Neuronal stem cell (in vitro differentiated cells): ENCODE measurements around the gene RRM1.
A peak's percentile ranks its signal among the peaks of the same experiment; 100 is the strongest.

ENCODE experiments used
- DNase-seq: peaks from one replicate; pipeline ENCODE4 v3.0.0-alpha.2; 2013; ENCODE audit warnings: low spot score
- H2AFZ ChIP-seq: one replicate; pipeline ENCODE4 v1.6.1; 2013; ENCODE audit warnings: mild to moderate bottlenecking, low read length, inconsistent platforms
- H2AK5ac ChIP-seq: 2 replicates; pipeline ENCODE4 v1.6.1; 2013; ENCODE audit warnings: low read depth, mild to moderate bottlenecking, inconsistent platforms, low read length, moderate library complexity, mixed read lengths
- H2BK120ac ChIP-seq: 2 replicates; pipeline ENCODE4 v1.6.1; 2013; ENCODE audit warnings: low read depth, mild to moderate bottlenecking, inconsistent platforms, low read length, moderate library complexity, mixed read lengths
- H2BK12ac ChIP-seq: one replicate; pipeline ENCODE4 v1.6.1; 2013; ENCODE audit warnings: low read length, inconsistent platforms
- H2BK15ac ChIP-seq: 2 replicates; pipeline ENCODE4 v1.6.1; 2013; ENCODE audit warnings: mild to moderate bottlenecking, low read length, inconsistent platforms, mixed read lengths
- H2BK5ac ChIP-seq: one replicate; pipeline ENCODE4 v1.6.1; 2013; ENCODE audit warnings: inconsistent platforms, mild to moderate bottlenecking, low read length, moderate library complexity
- H3K14ac ChIP-seq: one replicate; pipeline ENCODE4 v1.6.1; 2013; ENCODE audit warnings: low read length, inconsistent platforms
- H3K18ac ChIP-seq: 2 replicates; pipeline ENCODE4 v1.6.1; 2013; ENCODE audit warnings: low read length, inconsistent platforms
- H3K23ac ChIP-seq: 2 replicates; pipeline ENCODE4 v1.6.1; 2013; ENCODE audit warnings: low read depth, mild to moderate bottlenecking, mixed read lengths, low read length, inconsistent platforms; ENCODE audit not compliant: poor library complexity
- H3K27ac ChIP-seq: replicated peaks from 3 replicates; pipeline ENCODE4 v1.5.1; 2013; ENCODE audit warnings: low read length, inconsistent platforms
- H3K27me3 ChIP-seq, 3 experiments: 2 replicates each; pipeline ENCODE4 v1.6.1; 2013; ENCODE audit warnings: low read length in 3 of 3, mild to moderate bottlenecking in 2 of 3, inconsistent platforms in 1 of 3, low read depth in 1 of 3, mixed read lengths in 1 of 3, moderate library complexity in 1 of 3; ENCODE audit not compliant: control insufficient read depth in 3 of 3, insufficient read depth in 3 of 3
- H3K36me3 ChIP-seq, 2 donors: replicated peaks in 1 of 2; 2 replicates each; pipeline ENCODE4 v1.6.1; 2013; ENCODE audit warnings: low read length in 2 of 2; ENCODE audit not compliant: control insufficient read depth in 2 of 2, insufficient read depth in 2 of 2
- H3K4ac ChIP-seq: 2 replicates; pipeline ENCODE4 v1.6.1; 2013; ENCODE audit warnings: inconsistent platforms, mild to moderate bottlenecking, low read length, moderate library complexity
- H3K4me1 ChIP-seq, 2 donors: 1 replicate in 1 of 2; 2 replicates in 1 of 2; pipeline ENCODE4 v1.6.1; 2013; ENCODE audit warnings: low read length in 2 of 2, low read depth in 1 of 2; ENCODE audit not compliant: control insufficient read depth in 2 of 2, insufficient read depth in 1 of 2
- H3K4me2 ChIP-seq: one replicate; pipeline ENCODE4 v1.6.1; 2013; ENCODE audit warnings: mild to moderate bottlenecking, low read length, inconsistent platforms; ENCODE audit not compliant: insufficient read depth, poor library complexity, severe bottlenecking
- H3K4me3 ChIP-seq, 2 donors: 2 replicates each; pipeline ENCODE4 v1.5.1; 2013; ENCODE audit warnings: low read length in 2 of 2, mild to moderate bottlenecking in 2 of 2, inconsistent platforms in 1 of 2, moderate library complexity in 1 of 2
- H3K79me1 ChIP-seq: one replicate; pipeline ENCODE4 v1.6.1; 2013; ENCODE audit warnings: low read depth, mild to moderate bottlenecking, inconsistent platforms, low read length, moderate library complexity
- H3K9ac ChIP-seq: one replicate; pipeline ENCODE4 v1.6.1; 2013; ENCODE audit warnings: mild to moderate bottlenecking, low read depth, low read length, inconsistent platforms; ENCODE audit not compliant: poor library complexity
- H3K9me3 ChIP-seq, 2 donors: replicated peaks in 1 of 2; 2 replicates each; pipeline versions ENCODE3 to v1.6.1; 2013; ENCODE audit warnings: low read length in 2 of 2, mild to moderate bottlenecking in 2 of 2, inconsistent platforms in 1 of 2, low read depth in 1 of 2, mixed read lengths in 1 of 2, moderate library complexity in 1 of 2; ENCODE audit not compliant: control insufficient read depth in 2 of 2, insufficient read depth in 1 of 2
- H4K8ac ChIP-seq: one replicate; pipeline ENCODE4 v1.6.1; 2013; ENCODE audit warnings: low read depth, mild to moderate bottlenecking, inconsistent platforms, low read length, moderate library complexity
- H4K91ac ChIP-seq: one replicate; pipeline ENCODE4 v1.6.1; 2013; ENCODE audit warnings: low read length, low read depth, mild to moderate bottlenecking, inconsistent platforms; ENCODE audit not compliant: poor library complexity
- WGBS, 2 donors: extraction: QIAGEN DNeasy Blood & Tissue Kit; methylation state at CpG; one replicate each; pipeline ENCODE4 v1.1.7; 2013; ENCODE audit warnings: missing lambda C conversion rate in 2 of 2, mixed read lengths in 1 of 2; ENCODE audit not compliant: insufficient read length in 2 of 2, insufficient replicate concordance in 1 of 2; ENCODE audit errors: extremely low coverage in 2 of 2; 5-methylcytosine and 5-hydroxymethylcytosine counted together

RRM1 gene

DNA sequence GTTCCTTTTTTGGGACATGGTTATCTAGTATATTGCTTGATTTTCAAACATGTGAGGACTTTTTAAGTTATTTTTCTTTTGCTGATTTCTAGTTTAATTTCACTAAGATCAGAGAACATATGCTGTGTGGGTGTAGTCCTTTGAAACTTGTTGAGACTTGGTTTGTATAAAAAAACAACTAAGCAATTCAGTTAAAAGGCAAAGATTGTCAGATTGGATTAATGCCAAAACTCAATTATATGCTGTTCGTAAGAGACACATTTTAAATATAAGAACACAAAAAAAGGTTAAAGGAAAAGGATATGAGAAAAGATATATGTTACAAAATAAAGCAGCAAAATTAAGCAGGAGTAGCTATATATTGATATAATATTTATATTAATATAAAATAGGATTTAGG, 17.8 kb upstream of the RRM1 start:
- Histone ChIP-seq H2AK5ac (no peak overlapping the region), H3K27ac (no peak overlapping the region), H3K36me3 (no peaks in the 10 kb centered on the region), H2BK12ac (no peak overlapping the region), H3K9me3 (no peaks in the 10 kb centered on the region), H3K79me1 (no peaks in the 10 kb centered on the region), H2AFZ (no peak overlapping the region), H3K23ac (no peak overlapping the region), H3K9ac (no peak overlapping the region), H3K4me3 (no peak overlapping the region), H4K91ac (no peak overlapping the region), H3K27me3 (no peaks in the 10 kb centered on the region), H2BK120ac (no peak overlapping the region), H3K4ac (no peak overlapping the region), H4K8ac (no peak overlapping the region), H2BK15ac (no peak overlapping the region), H3K14ac (no peak overlapping the region), H3K18ac (no peak overlapping the region), H3K4me2 (no peak overlapping the region), H3K4me1 (peaks cover 0 to 5% of the 10 kb centered on the region in 2 donors), H2BK5ac (no peak overlapping the region)
- no CpG with 5 or more reads among the region's 1 CpG for WGBS, 2 donors
- no peak for DNase-seq

DNA sequence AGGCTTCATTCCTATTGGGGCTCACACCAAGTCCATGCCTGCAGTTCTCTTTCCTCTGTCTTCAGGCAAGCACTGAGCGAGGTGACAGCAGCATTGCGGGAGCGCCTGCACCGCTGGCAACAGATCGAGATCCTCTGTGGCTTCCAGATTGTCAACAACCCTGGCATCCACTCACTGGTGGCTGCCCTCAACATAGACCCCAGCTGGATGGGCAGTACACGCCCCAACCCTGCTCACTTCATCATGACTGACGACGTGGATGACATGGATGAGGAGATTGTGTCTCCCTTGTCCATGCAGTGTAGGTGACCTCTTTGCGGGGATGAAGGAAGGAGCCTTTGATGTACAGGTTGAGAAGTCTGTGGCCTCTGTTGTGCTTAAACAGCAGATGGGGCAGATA, 11.4 kb upstream of the RRM1 start:
- H4K8ac ChIP-seq, result no peak overlapping the region
- no peaks in the 10 kb centered on the region for H3K27me3 ChIP-seq
- H3K4me1 ChIP-seq, result peaks cover 0 to 7% of the 10 kb centered on the region in 2 donors
- peak overlapping the region; percentile 44 for H3K18ac ChIP-seq
- no peak overlapping the region for H3K4me3 ChIP-seq
- no peaks in the 10 kb centered on the region for H3K9me3 ChIP-seq
- H3K23ac ChIP-seq, result peak overlapping the region; percentile 44
- H2AK5ac ChIP-seq, result no peak overlapping the region
- no peak overlapping the region for H3K14ac ChIP-seq
- H2BK12ac ChIP-seq, result peak overlapping the region; percentile 65
- no peak for DNase-seq
- no peak overlapping the region for H3K4me2 ChIP-seq
- H4K91ac ChIP-seq, result no peak overlapping the region
- H2BK5ac ChIP-seq, result no peak overlapping the region
- H3K27ac ChIP-seq, result no peak overlapping the region
- H3K79me1 ChIP-seq, result no peaks in the 10 kb centered on the region
- peak overlapping the region; percentile 82 for H2BK120ac ChIP-seq
- H3K4ac ChIP-seq, result no peak overlapping the region
- H3K36me3 ChIP-seq, result peaks cover 4 to 18% of the 10 kb centered on the region in 2 donors
- no CpG with 5 or more reads among the region's 9 CpGs for WGBS, 2 donors
- no peak overlapping the region for H2BK15ac ChIP-seq
- no peak overlapping the region for H3K9ac ChIP-seq
- H2AFZ ChIP-seq, result no peak overlapping the region

DNA sequence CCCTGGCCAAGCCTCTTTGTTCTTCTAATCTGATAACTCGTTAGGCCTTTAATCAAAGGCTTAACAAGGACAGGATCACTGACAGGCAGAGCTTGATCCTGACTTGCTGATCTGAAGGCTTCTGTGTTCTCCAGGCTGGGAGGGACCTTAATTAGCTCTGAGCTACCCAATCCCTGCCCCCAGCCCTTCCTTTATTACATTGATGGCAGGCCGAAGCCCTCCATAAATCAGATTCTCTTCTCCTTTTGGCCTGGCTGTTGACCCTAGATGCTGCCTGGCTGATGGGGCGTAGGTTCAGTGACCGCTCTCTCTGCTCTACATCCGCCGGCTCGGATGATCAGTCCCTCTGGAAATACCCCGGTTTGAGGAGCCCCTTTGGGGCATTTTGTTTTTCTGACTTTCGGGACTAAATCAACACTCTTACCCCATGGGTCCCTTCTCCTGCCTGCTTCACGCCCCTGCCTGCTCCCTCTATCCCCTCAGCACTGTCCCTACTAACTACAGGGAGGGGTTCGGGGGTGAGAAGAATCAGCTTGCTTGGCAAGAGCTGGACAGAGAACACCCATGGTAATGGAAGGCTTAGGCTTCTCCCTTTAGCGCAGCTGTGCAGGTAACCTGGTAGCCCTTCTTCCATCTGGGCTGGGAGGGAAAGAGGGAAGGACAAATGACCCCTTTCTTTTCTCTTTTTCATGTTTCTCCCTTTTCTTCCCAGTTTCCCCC, 10.0 kb upstream of the RRM1 start:
- Histone ChIP-seq H2BK12ac (peak overlapping the region; percentile 14), H2AK5ac (no peak overlapping the region), H3K36me3 (peaks cover 4 to 18% of the 10 kb centered on the region in 2 donors), H3K27me3 (no peaks in the 10 kb centered on the region), H3K23ac (no peak overlapping the region), H4K91ac (no peak overlapping the region), H3K4ac (no peak overlapping the region), H3K4me3 (no peak overlapping the region), H2BK120ac (no peak overlapping the region), H3K14ac (peak overlapping the region; percentile 85), H3K27ac (peak overlapping the region; percentile 59), H4K8ac (no peak overlapping the region), H2BK15ac (no peak overlapping the region), H2BK5ac (no peak overlapping the region), H3K4me1 (peaks cover 0 to 7% of the 10 kb centered on the region in 2 donors), H3K9ac (peak overlapping the region; percentile 5), H3K18ac (no peak overlapping the region), H3K9me3 (no peaks in the 10 kb centered on the region), H3K79me1 (no peaks in the 10 kb centered on the region), H2AFZ (no peak overlapping the region), H3K4me2 (peak overlapping the region; percentile 21)
- no CpG with 5 or more reads among the region's 12 CpGs for WGBS, 2 donors
- DNase-seq, result no peak

DNA sequence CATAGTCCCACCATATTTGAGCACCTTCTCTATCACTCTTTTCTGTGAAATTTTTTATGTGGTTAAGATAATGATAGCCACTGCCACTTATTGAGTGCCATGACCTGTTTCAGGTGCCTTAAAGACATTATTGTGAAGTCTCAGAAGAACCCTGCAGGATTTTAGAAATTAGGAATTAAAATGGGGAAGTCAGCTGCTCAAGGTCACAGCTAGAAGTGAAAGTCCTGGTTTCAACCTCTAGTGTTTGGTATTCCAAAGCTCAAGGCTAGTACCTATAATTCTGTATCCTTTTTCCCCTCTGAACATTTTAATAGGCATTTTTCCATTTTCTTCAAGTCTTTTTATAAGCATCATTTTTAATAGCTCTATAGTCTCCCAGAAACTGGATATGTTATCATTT, 9.0 kb upstream of the RRM1 start:
- H2BK12ac ChIP-seq, result no peak overlapping the region
- no peak overlapping the region for H2BK5ac ChIP-seq
- H3K23ac ChIP-seq, result no peak overlapping the region
- H2BK15ac ChIP-seq, result no peak overlapping the region
- H2AK5ac ChIP-seq, result no peak overlapping the region
- H3K36me3 ChIP-seq, result peaks cover 4 to 21% of the 10 kb centered on the region in 2 donors
- no peak overlapping the region for H4K8ac ChIP-seq
- H3K79me1 ChIP-seq, result no peaks in the 10 kb centered on the region
- H2AFZ ChIP-seq, result no peak overlapping the region
- no peak overlapping the region for H3K27ac ChIP-seq
- H3K4me2 ChIP-seq, result no peak overlapping the region
- H3K18ac ChIP-seq, result no peak overlapping the region
- H3K14ac ChIP-seq, result no peak overlapping the region
- no peak overlapping the region for H3K4me3 ChIP-seq
- no peaks in the 10 kb centered on the region for H3K27me3 ChIP-seq
- no peak overlapping the region for H2BK120ac ChIP-seq
- H4K91ac ChIP-seq, result no peak overlapping the region
- no peak overlapping the region for H3K9ac ChIP-seq
- H3K9me3 ChIP-seq, result no peaks in the 10 kb centered on the region
- DNase-seq, result no peak
- H3K4ac ChIP-seq, result no peak overlapping the region
- peaks cover 0 to 7% of the 10 kb centered on the region in 2 donors for H3K4me1 ChIP-seq
